KG1 (cell line): ENCODE measurements around the gene JPH4.
"Not testable (repeated sequence)": the region's sequence is repeated elsewhere in the genome, so short reads cannot be mapped to it uniquely, and the experiment has no call there.

Experiments used
- DNase-seq: peaks from one replicate; lab custom pipeline; 2025; lab: John Stamatoyannopoulos, UW

Gene JPH4

GRCh38 chr14:23578560-23579310 is at the start of gene JPH4:
TSS of gene JPH4 (minus strand) at chr14:23578790. CDS start at chr14:23577453, 1,337 bp downstream.
- DNase-seq = no peak

- DNase-seq = no peak
Measured at GRCh38 chr14:23627961-23628360, 49.4 kb upstream of the JPH4 start.

- DNase-seq = no peak
Measured at GRCh38 chr14:23626946-23627345, 48.4 kb upstream of the JPH4 start.

GRCh38 chr14:23624830-23625404 is 46.3 kb upstream of the JPH4 start:
- no peak for DNase-seq

GRCh38 chr14:23623962-23624361 is 45.4 kb upstream of the JPH4 start:
- DNase-seq = no peak

- no peak for DNase-seq
Measured at GRCh38 chr14:23622990-23623389, 44.4 kb upstream of the JPH4 start.

GRCh38 chr14:23621932-23622730 is 43.5 kb upstream of the JPH4 start:
- DNase-seq = no peak

- no peak for DNase-seq
Measured at GRCh38 chr14:23621204-23621931, 42.8 kb upstream of the JPH4 start.

- DNase-seq = no peak
Measured at GRCh38 chr14:23620177-23620702, 41.6 kb upstream of the JPH4 start.

- no peak for DNase-seq
Measured at GRCh38 chr14:23618415-23618988, 39.9 kb upstream of the JPH4 start.

GRCh38 chr14:23617539-23617938 is 38.9 kb upstream of the JPH4 start:
- DNase-seq = no peak

- DNase-seq = no peak
Measured at GRCh38 chr14:23615856-23616255, 37.3 kb upstream of the JPH4 start.

- DNase-seq = no peak
Measured at GRCh38 chr14:23614395-23614828, 35.8 kb upstream of the JPH4 start.

- DNase-seq = no peak
Measured at GRCh38 chr14:23613242-23614070, 34.9 kb upstream of the JPH4 start.

- DNase-seq = no peak
Measured at GRCh38 chr14:23612802-23613201, 34.2 kb upstream of the JPH4 start.

GRCh38 chr14:23612354-23612732 is 33.8 kb upstream of the JPH4 start:
- no peak for DNase-seq

GRCh38 chr14:23610815-23611289 is 32.3 kb upstream of the JPH4 start:
- no peak for DNase-seq

- DNase-seq = peak; percentile 72
Measured at GRCh38 chr14:23610090-23610814, 31.7 kb upstream of the JPH4 start.

GRCh38 chr14:23609411-23610089 is 31.0 kb upstream of the JPH4 start:
- DNase-seq = not testable (repeated sequence)
